GM11168 (cell line): Measurements from ENCODE around the gene LMAN1L.

Source experiments
- in situ Hi-C: fragments of 300-500 bp; cut with MboI; formaldehyde crosslinking; loops from one replicate; pipeline ENCODE4 v1.12.0; 2022; ENCODE audit warnings: low sequenced_read_pairs; ENCODE audit not compliant: unreplicated experiment

The LMAN1L gene

DNA sequence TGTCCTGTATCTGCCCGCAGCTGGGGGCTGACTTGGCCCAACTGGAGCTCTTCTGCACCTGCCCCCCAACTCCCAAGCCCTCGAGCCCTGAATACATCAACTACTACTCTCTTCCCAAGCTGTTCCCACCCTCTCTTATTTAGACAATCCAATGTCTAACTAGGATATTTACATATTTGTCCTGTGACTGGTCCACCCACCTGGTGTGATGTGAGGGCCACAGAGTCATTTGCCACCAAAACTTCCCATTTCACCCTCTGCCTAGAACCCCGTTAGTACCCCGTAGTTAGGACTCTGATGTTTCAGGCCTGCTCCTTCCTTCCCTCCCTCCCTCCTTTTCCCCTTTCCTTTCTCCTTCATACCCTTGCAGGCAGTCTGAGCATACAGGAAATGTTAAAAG, 20.2 kb downstream of the LMAN1L start:
- in situ Hi-C loops: loop anchor here (10.0 kb wide), 1 partner anchor 458 kb away; no protein-coding TSS in a partner anchor

DNA sequence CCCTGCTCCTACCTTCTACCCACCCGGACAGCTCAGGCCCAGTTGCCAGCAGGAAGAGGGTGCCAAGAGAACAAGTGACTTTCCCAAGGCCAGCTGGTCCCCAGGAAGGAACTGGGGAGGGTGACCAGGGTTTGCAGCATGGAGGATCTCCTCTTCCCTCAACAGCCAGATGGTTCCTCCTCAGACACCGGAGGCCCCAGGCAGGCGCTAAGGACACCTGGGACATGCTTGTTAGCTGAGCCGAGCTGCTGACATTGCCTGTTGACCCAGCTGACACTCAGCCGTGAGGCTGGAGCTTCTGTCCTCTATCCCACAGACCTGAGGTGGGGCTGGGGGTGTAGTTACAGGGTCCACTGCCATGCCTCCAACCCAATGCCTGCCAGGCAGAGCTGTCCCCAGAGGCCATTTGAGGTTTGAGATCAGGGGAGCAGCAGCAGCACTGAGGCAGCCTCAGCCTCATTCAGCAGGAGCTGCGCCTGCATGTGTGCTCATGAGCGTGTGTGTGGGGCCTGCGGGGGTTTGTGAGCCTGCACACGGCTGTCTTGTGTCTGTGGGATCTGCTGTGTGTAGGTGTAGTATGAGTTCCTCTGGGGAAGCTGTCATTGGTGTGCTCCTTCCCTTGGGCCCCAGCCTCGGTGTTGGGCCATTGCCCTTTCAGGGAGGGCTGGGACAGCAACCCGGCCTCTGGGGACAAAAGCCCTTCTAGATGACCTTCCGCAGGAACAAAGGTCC, 20.9 kb downstream of the LMAN1L start:
- in situ Hi-C loops: loop anchor here (10.0 kb wide), 1 partner anchor 459 kb away; no protein-coding TSS in a partner anchor

- in situ Hi-C loops: loop anchor here (5.0 to 10.0 kb wide), 2 partner anchors 63 to 461 kb away; no protein-coding TSS in a partner anchor
Measured at GRCh38 chr15:74835312-74835823, 22.7 kb downstream of the LMAN1L start.

- in situ Hi-C loops: loop anchor here (5.0 to 10.0 kb wide), 2 partner anchors 65 to 462 kb away; no protein-coding TSS in a partner anchor
Measured at GRCh38 chr15:74836846-74837245, 24.2 kb downstream of the LMAN1L start.

DNA sequence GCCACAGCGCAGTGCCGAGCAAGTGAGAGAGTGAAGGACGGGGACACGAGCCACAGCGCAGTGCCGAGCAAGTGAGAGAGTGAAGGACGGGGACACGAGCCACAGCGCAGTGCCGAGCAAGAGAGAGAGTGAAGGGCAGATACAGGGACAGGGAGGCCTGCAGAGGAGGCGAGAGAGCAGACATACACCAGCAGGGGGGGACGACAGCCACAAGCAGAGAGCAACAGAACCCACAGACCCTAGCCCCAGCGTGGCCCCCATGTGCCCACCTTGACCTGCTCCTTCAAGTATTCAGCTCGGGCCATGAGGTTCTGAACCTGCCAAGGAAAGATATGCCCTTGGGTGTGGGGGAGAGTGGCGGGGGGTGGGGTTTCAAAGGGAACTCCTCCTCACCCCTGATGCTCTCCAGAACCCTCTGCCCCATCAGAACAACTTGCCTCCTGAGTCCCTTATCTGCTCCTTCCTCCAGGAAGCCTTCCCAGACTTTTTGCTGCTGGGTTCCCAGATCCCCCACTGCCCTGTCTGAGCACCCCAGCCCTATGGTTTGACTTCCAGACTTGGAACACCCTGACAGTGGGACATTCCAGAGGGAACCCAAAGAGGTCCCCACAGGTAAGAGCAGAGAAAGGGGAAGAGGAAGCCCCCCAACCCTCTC, 25.0 kb downstream of the LMAN1L start:
- in situ Hi-C loops: loop anchor here (5.0 to 10.0 kb wide), 2 partner anchors 65 to 463 kb away; no protein-coding TSS in a partner anchor

- in situ Hi-C loops: loop anchor here (5.0 to 10.0 kb wide), 2 partner anchors 66 to 463 kb away; no protein-coding TSS in a partner anchor
Measured at GRCh38 chr15:74838137-74838516, 25.5 kb downstream of the LMAN1L start.

DNA sequence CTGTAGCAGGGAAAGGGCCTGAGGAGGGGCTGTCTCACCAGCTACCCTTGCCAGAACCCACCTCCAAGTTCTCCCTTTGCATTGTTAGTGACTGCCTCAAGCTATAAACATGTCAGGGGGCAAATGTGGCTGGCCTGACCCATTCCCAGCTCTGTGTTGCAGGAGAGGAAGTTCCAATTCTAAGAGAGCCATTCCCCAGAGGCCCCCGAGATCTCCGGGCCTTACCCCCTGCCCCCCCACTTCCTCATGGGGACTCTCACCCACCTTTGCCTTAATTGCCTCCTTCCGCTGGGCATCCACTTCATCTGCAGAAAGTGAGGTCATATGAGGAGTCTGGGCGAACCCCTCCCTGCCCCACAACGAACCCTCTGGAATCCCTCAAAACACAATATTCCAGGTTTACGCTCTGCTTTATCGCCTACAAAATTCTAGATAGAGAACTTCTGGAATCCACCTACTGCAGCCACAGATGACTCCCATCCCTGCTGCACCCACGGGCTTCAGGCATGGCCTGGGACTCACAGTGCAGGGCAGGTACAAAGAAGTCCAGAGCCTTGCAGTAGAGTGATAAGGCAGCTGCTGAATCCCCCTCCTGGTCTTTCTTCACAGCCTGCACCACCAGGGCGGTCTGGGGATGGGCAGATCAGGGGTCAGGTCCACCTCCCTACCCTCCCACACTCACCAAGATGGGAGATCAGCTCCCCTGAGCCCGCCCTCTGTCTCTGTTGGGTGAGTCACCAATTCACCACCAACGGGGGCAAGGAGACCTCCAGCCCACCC, 26.3 kb downstream of the LMAN1L start:
- in situ Hi-C loops: loop anchor here (5.0 to 10.0 kb wide), 2 partner anchors 67 to 464 kb away; no protein-coding TSS in a partner anchor

- in situ Hi-C loops: loop anchor here (5.0 to 10.0 kb wide), 2 partner anchors 67 to 465 kb away; no protein-coding TSS in a partner anchor
Measured at GRCh38 chr15:74839526-74840395, 27.1 kb downstream of the LMAN1L start.

DNA sequence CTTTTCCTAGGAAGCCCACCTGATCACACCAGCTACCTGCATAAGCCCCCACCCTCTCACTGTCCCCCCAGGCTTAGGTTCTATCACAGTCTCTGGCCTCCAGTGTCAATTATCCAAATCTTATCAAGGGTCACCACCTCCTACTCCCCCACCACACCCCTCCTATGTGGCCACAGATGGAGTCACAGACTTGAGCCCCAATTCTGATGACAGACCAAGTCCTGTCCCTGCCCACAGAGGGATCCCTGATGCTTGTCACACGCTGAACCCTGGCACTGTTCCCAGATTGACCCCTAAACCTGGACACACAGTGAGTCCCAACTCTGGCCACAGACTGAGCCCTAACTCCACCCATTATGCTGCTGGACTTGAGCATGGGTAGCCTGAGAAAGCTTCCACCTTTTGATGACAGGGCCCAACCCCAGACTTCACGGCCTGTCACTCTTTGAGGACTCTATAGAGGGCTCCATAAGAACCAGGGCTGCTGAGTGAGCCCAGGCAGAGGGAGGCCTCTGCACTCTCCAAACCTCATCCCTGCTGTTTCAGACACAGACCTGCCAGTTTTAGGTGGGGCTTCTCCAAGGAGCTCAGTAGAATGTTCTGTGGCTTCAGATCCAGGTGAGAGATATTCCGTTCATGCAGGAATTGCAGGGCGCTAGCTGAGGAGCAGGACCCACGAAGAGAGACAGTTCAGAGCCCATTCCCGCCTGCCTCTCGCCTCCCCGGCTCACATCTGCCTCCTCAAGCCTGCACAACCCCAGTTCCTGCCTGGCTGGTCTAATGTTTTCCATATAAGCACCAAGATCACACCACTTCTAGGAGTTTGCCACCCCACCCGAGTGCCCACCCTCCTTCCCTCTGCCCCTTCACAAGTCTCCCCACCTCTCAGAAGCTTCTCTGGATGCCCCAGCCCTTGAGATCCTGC, 28.5 kb downstream of the LMAN1L start:
- in situ Hi-C loops: no loop called here

GRCh38 chr15:74841891-74842373, 29.3 kb downstream of the LMAN1L start:
- in situ Hi-C loops: no loop called here

GRCh38 chr15:74842581-74843444, 30.2 kb downstream of the LMAN1L start, which contains the start of gene ULK3:
TSS of gene ULK3 (minus strand) at chr15:74843156. CDS start at chr15:74843105, 51 bp downstream.
- in situ Hi-C loops: no loop called here

GRCh38 chr15:74843445-74843828, 30.8 kb downstream of the LMAN1L start:
- in situ Hi-C loops: no loop called here

DNA sequence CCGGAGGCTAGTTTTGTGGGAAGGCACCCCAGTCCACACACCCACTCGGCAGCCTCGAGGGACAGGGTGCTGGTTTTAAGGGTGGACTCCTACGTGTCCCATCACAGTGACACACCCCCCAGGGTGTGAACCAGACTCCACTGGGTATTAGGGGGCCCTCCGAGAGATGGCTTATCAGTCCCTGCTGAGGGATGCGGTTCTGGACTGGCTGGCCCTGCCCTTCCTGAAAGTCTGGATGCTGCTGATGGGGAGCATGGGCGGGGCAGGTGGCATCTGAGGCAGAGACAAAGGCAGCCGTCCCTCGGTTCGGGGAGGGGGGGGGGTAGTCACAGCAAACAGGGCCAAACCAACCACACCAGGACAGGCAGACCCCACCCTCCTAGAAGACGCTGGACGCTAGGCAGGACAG, 31.3 kb downstream of the LMAN1L start:
- in situ Hi-C loops: no loop called here

DNA sequence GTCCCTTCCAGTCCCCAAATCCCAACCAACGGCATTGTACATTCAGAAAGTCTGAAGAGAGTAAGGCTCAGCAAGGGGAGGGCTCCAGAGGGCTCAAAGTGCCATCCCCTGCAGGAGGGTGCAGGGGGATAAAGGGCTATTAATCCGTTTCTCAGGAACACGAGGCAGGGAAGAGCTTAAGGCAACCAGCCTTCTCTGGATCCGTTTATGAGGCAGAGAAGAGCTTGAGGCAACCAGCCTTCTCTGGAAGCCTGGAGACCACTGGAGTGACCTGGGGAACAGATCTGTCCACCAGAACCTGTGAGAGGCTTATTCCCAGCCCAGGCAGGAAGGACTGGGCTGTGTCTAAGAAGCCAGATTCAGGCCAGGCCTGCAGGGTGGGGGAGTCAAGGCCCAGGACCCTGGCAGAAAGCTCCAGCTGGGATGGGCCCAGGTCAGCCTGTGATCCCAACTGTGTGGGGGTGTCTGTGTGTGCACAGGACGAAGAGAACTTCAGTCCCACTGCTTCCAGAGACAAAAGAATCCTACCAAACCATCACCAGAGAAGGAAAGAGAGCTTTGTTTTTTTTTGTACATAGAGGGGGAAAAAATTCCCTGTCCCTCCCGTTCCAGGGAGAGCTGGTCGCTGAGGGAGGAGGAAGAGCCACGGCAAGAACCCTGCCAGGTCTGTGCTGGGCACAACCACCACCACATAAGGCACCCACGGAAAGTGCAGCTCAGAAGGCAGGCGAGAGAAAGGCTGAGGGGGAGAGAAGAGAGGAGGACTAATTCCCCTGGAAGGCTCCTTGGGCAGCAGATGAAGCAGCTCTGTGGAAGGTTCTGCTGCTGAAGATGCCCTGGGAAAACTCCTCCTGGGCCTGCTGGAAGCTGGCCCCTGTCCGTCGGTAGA, 31.9 kb downstream of the LMAN1L start:
- in situ Hi-C loops: no loop called here

GRCh38 chr15:74845208-74845568, 32.6 kb downstream of the LMAN1L start:
- in situ Hi-C loops: no loop called here

- in situ Hi-C loops: no loop called here
Measured at GRCh38 chr15:74845581-74845980, 32.9 kb downstream of the LMAN1L start.
